K562 (cell line): ENCODE data around the gene GPN1. TPM values are rescaled to one million over a fixed set of nuclear protein-coding genes. Genes with fewer than 3 reads are reported as not detected.

Experiments used
- ATAC-seq: fragments of 200-7000 bp; cut with Tn5 transposase; 3 replicates; pipeline ENCODE4 v1.9.1; 2020; ENCODE audit warnings: moderate library complexity
- BruUV-seq: library from RNA; stranded (reverse); fragments of 400-500 nt; replicated peaks from 2 replicates; lab custom pipeline; 2021; lab: Mats Ljungman, UMichigan
- CTCF ChIA-PET: fragments of 300-600 bp; formaldehyde crosslinking; extraction: SDS; loops from one replicate; lab custom pipeline; 2021; ENCODE audit warnings: low intra/inter-chr PET ratio; lab: Yijun Ruan, JAX
- POLR2A ChIA-PET: fragments of 300-600, 350-650 bp; sonication (Branson Sonifier 250); formaldehyde crosslinking; extraction: SDS; loops from one replicate; lab custom pipeline; 2021; ENCODE audit warnings: antibody characterized with exemption, inconsistent platforms; lab: Yijun Ruan, JAX
- DNase-seq, 4 experiments: peaks; one replicate each; pipeline versions ENCODE4 v3.0.0 to v3.0.0-alpha.2; 2011 to 2018; ENCODE audit warnings: low spot score in 3 of 4, mixed read lengths in 3 of 4; ENCODE audit errors: extremely low read depth in 1 of 4
- FAIRE-seq: peaks from 2 replicates; lab custom pipeline; 2011; peaks lifted over from hg19 to GRCh38; lab: Jason Lieb, UNC
- H2AFZ ChIP-seq: 2 replicates; pipeline ENCODE4 v1.6.0; 2011; ENCODE audit warnings: low read depth, low read length, control low read depth, inconsistent platforms
- H3K27ac ChIP-seq: fragments of 200-600 bp; 3 replicates; pipeline ENCODE4 v1.8.0; 2011; ENCODE audit warnings: low read depth, mild to moderate bottlenecking, control low read depth, inconsistent platforms, low read length, moderate library complexity, mixed read lengths; ENCODE audit errors: extremely low read depth
- H3K27me3 ChIP-seq, 2 experiments: fragments of 300-600 bp in 1 of 2; 2 replicates in 1 of 2; 3 replicates in 1 of 2; pipeline versions ENCODE4 v1.6.0 to v1.8.0; 2011; ENCODE audit warnings: inconsistent platforms in 2 of 2, low read length in 2 of 2, mild to moderate bottlenecking in 1 of 2, mixed read lengths in 1 of 2, moderate library complexity in 1 of 2; ENCODE audit not compliant: control insufficient read depth in 2 of 2, insufficient read depth in 2 of 2
- H3K36me3 ChIP-seq: fragments of 300-600 bp; 3 replicates; pipeline ENCODE4 v1.8.0; 2011; ENCODE audit warnings: mild to moderate bottlenecking, low read length, inconsistent platforms; ENCODE audit not compliant: control insufficient read depth, insufficient read depth
- H3K4me1 ChIP-seq, 2 experiments: fragments of 200-600 bp in 1 of 2; replicated peaks in 1 of 2; 2 replicates in 1 of 2; 3 replicates in 1 of 2; pipeline versions ENCODE4 v1.5.1 to v1.8.0; 2011; ENCODE audit warnings: inconsistent platforms in 2 of 2, low read length in 2 of 2, mild to moderate bottlenecking in 1 of 2, mixed read lengths in 1 of 2, moderate library complexity in 1 of 2; ENCODE audit not compliant: control insufficient read depth in 2 of 2, insufficient read depth in 2 of 2
- H3K4me2 ChIP-seq: 2 replicates; pipeline ENCODE4 v1.6.1; 2011; ENCODE audit warnings: low read length, control low read depth, inconsistent platforms, mixed read lengths; ENCODE audit not compliant: insufficient read depth
- H3K4me3 ChIP-seq: fragments of 200-600 bp; sonication (generic), shearing (Covaris generic); 2 replicates; pipeline ENCODE4 v1.5.1; 2016; ENCODE audit warnings: control low read depth, inconsistent platforms
- H3K79me2 ChIP-seq: fragments of 200-600 bp; 3 replicates; pipeline ENCODE4 v1.8.0; 2011; ENCODE audit warnings: low read length, inconsistent platforms; ENCODE audit not compliant: control insufficient read depth, insufficient read depth
- H3K9ac ChIP-seq, 2 experiments: 2 replicates each; pipeline versions ENCODE4 v1.6.0 to v1.6.1; 2011; ENCODE audit warnings: low read depth in 2 of 2, low read length in 2 of 2, control low read depth in 1 of 2, inconsistent platforms in 1 of 2, mild to moderate bottlenecking in 1 of 2, mixed read lengths in 1 of 2; ENCODE audit not compliant: insufficient read depth in 1 of 2
- H3K9me1 ChIP-seq: one replicate; pipeline ENCODE4 v1.6.0; 2011; ENCODE audit warnings: inconsistent platforms, mild to moderate bottlenecking, low read length, moderate library complexity; ENCODE audit not compliant: control insufficient read depth, insufficient read depth
- H3K9me3 ChIP-seq: replicated peaks from 2 replicates; pipeline ENCODE4 v1.5.1; 2011; ENCODE audit warnings: low read depth, low read length, inconsistent platforms; ENCODE audit not compliant: control insufficient read depth, insufficient read depth
- H4K20me1 ChIP-seq: replicated peaks from 2 replicates; pipeline ENCODE4 v1.6.1; 2011; ENCODE audit warnings: low read length, inconsistent platforms, mixed read lengths; ENCODE audit not compliant: control insufficient read depth, insufficient read depth
- BRF1 ChIP-seq: IDR thresholded peaks from 3 replicates; pipeline ENCODE4 v1.6.1; 2011; ENCODE audit warnings: borderline replicate concordance, mild to moderate bottlenecking; ENCODE audit not compliant: insufficient read length; ENCODE audit errors: extremely low read depth
- RREB1 ChIP-seq: fragments of 250-450 bp; sonication (Bioruptor Pico); IDR thresholded peaks from 2 replicates; pipeline ENCODE4 v1.4.0; 2020
- SETDB1 ChIP-seq: IDR thresholded peaks from one replicate; pipeline ENCODE4 v1.6.1; 2012; ENCODE audit warnings: low read length, control low read depth, inconsistent platforms
- SMAD1 ChIP-seq: fragments of 150-350 bp; IDR thresholded peaks from 2 replicates; pipeline ENCODE4 v1.6.1; 2014; ENCODE audit warnings: low read length, low read depth; ENCODE audit not compliant: partially characterized antibody
- THRAP3 ChIP-seq: fragments of 450-650 bp; IDR thresholded peaks from 2 replicates; pipeline ENCODE4 v1.6.1; 2016; ENCODE audit warnings: mild to moderate bottlenecking, inconsistent platforms, borderline replicate concordance
- WGBS: fragments of 100-300 bp; shearing (Covaris generic); methylation state at CpG from one replicate; pipeline ENCODE4 v1.1.6; 2016; ENCODE audit warnings: low coverage, mixed read lengths; ENCODE audit not compliant: insufficient coverage; ENCODE audit errors: missing lambda C conversion rate; 5-methylcytosine and 5-hydroxymethylcytosine counted together
- in situ Hi-C: fragments of 300-500 bp; cut with MboI; formaldehyde crosslinking; loops from 4 replicates; pipeline ENCODE4 v1.15.0; 2018; ENCODE audit warnings: inconsistent platforms, mixed read lengths
- intact Hi-C: fragments of 100-400 bp; cut with micrococcal nuclease; formaldehyde crosslinking; loops from 2 replicates; pipeline ENCODE4 v1.14.2; 2022
- polyA plus RNA-seq, 8 experiments: library from polyadenylated mRNA; depleted of rRNA in 4 of 8; stranded (reverse) in 5 of 8; unstranded in 3 of 8; fragments of >200 nt; fragmentation: Nextera tagmentation in 2 of 8; fragmentation: Illumina TruSeq in 1 of 8; extraction: Ambion mirVana in 2 of 8; extraction: Trizol in 1 of 8; gene quantifications; 2 replicates each; pipeline versions ENCODE4 v1.2.1 to v1.2.3, GENCODE V29; 2011 to 2014; ENCODE audit warnings: inconsistent platforms in 1 of 8, missing spikeins in 1 of 8
- total RNA-seq, 7 experiments: library from RNA; depleted of rRNA in 6 of 7; stranded (reverse); fragments of >200 nt in 6 of 7; fragmentation: Illumina TruSeq in 2 of 7; extraction: Trizol in 2 of 7; gene quantifications; 2 replicates each; pipeline versions ENCODE4 v1.2.1 to v1.2.3, GENCODE V29; 2011 to 2021; ENCODE audit warnings: low replicate concordance in 1 of 7
- TF ChIP-seq, protein P1 (sequence below): sonication (generic); formaldehyde crosslinking; IDR thresholded peaks from 2 replicates; pipeline ENCODE4 v1.8.1; 2022; ENCODE audit warnings: missing genetic modification reagents
- TF ChIP-seq, protein P2 (sequence below): IDR thresholded peaks from 3 replicates; pipeline ENCODE4 v1.6.1; 2011; ENCODE audit warnings: borderline replicate concordance, mild to moderate bottlenecking, moderate library complexity; ENCODE audit not compliant: insufficient read length; ENCODE audit errors: extremely low read depth

Gene GPN1
- total and polyA plus RNA-seq, 9 of the 15 experiments (the other 6 are each of a cell fraction or from before 2014, with no cell fraction given) = 23.4 to 171 (median 48.2) TPM

DNA sequence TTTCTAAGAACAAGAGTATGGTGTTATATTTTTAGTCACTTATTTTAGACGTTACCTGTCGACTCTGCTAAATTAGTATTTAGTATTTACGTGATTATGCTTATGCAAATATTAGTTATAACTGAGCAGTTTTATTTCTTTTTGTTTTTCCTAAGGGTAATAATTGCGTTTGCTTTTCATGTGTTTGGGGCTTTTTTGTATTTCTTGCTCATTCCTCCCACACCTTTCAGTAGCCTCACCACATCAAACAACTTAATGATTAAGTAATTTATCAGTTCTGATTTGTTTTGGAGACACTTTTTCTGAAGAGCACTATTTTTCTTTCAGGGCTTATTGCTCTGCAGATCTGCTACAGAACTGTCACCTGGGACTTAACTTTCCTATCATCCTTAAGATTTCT is 42.4 kb downstream of the GPN1 start:
- in situ Hi-C loops (no loop called here), intact Hi-C loops (no loop called here)
- H3K9me3 ChIP-seq = no peaks in the 10 kb centered on the region
- H3K9ac ChIP-seq = no peak overlapping the region
- no peaks in the 10 kb centered on the region for H3K27me3 ChIP-seq
- H3K27ac ChIP-seq = no peak overlapping the region
- ChIA-PET POLR2A (no interaction called here), CTCF (no interaction called here)
- FAIRE-seq (no peak), ATAC-seq (no peak), DNase-seq (no peak)
- TF ChIP-seq THRAP3 (no peak), SETDB1 (no peak), SMAD1 (no peak), RREB1 (no peak), BRF1 (no peak)
- TF ChIP-seq, protein P1, sequence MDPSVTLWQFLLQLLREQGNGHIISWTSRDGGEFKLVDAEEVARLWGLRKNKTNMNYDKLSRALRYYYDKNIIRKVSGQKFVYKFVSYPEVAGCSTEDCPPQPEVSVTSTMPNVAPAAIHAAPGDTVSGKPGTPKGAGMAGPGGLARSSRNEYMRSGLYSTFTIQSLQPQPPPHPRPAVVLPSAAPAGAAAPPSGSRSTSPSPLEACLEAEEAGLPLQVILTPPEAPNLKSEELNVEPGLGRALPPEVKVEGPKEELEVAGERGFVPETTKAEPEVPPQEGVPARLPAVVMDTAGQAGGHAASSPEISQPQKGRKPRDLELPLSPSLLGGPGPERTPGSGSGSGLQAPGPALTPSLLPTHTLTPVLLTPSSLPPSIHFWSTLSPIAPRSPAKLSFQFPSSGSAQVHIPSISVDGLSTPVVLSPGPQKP (CRISPR knock-in tag) = no peak
- TF ChIP-seq, protein P2, sequence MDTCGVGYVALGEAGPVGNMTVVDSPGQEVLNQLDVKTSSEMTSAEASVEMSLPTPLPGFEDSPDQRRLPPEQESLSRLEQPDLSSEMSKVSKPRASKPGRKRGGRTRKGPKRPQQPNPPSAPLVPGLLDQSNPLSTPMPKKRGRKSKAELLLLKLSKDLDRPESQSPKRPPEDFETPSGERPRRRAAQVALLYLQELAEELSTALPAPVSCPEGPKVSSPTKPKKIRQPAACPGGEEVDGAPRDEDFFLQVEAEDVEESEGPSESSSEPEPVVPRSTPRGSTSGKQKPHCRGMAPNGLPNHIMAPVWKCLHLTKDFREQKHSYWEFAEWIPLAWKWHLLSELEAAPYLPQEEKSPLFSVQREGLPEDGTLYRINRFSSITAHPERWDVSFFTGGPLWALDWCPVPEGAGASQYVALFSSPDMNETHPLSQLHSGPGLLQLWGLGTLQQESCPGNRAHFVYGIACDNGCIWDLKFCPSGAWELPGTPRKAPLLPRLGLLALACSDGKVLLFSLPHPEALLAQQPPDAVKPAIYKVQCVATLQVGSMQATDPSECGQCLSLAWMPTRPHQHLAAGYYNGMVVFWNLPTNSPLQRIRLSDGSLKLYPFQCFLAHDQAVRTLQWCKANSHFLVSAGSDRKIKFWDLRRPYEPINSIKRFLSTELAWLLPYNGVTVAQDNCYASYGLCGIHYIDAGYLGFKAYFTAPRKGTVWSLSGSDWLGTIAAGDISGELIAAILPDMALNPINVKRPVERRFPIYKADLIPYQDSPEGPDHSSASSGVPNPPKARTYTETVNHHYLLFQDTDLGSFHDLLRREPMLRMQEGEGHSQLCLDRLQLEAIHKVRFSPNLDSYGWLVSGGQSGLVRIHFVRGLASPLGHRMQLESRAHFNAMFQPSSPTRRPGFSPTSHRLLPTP = no peak
- no peaks in the 10 kb centered on the region for H3K9me1 ChIP-seq
- no TSS peak for BruUV-seq
- H3K4me1 ChIP-seq = peaks cover 0 to 7% of the 10 kb centered on the region in 2 experiments; a peak in 1 of 5 replicates
- H4K20me1 ChIP-seq = no peaks in the 10 kb centered on the region
- no peak overlapping the region for H3K4me2 ChIP-seq
- peaks cover 65% of the 10 kb centered on the region for H3K36me3 ChIP-seq
- 0 out of 3 replicates have a peak, but pooled peaks cover 3% of the 10 kb centered on the region for H3K79me2 ChIP-seq
- WGBS = 77% methylated on average over 4 of the region's 4 CpGs
- no peak overlapping the region for H2AFZ ChIP-seq
- H3K4me3 ChIP-seq = no peak overlapping the region
